Measurements from ENCODE around the gene USF3.

The USF3 gene

DNA sequence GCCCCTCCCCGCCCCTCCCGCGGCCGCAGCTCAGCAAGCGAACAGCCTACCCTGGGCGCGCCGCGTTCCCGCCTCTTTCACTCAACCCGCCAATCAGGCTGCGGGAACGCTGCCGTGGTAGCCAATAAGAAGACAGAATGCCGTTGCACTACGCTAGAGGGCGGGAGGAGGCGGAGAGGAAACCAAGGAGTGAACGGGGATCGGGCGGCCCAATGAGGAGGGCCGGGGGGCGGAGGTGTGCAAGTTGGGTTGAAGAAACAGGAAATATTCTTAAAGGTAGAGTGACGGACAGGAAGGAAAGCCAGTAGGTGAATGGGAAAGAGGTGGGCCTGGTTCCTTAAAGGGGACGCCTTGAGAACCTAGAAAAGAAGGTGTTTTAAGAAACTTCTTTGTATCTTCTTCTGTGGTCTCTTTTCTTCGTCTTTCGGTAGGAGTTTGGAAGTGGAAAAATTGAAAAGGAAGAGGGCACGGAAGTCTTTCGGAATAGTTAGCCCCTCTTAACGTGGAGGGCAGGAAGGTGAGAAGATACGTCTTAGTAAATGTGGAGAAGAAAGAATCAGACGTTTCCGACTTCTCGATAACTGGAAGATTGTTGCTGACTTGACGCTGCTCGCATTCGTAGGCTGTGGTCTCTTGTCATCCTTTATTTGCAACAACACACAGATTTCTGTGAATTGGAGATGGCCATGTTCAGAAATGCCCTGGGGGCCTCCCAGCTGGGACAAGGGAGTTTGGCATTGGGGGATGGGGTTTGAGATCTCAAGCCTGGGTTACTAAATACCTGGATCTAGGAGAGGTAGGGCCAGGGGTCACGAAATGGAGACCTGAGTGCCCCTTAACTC is 437 bp upstream of the USF3 start:
- DNase-seq = peak; percentile 99

DNA sequence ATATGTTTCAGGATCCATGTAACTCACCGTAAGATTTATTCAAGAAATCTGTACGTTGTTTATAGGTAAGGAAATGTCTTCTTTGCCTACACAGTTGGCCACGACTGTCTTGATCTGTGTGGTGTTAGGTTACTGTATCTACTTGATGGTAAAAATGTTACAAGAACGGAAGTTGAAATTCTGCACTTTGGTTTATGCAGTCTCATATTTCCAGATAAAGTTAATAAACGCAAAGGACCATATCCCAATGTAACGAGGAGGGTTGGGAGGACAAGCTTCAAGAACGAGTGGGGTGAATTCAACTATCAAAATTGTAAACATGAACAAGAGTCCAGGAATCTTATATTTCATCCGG is 1.0 kb downstream of the USF3 start:
- no peak for DNase-seq

DNA sequence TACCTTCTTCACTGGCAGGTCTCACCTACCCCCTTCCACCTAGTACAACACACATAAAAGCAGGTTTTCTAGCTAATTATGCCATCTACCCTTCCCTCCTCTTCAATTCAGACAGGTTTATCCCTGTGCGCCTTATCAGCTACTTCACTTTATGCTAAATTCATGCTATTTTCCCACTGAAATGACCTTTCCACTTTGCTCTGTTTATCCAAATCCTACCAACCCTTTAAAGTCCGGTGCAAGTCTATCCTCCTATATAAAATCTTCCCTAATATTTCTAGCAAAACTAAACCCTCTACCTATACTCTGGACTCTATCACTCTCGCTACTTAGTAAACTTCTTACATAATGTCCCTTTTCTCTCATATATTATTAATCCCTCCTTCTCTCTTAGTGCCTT is 6.0 kb downstream of the USF3 start:
- no peak for DNase-seq

DNA sequence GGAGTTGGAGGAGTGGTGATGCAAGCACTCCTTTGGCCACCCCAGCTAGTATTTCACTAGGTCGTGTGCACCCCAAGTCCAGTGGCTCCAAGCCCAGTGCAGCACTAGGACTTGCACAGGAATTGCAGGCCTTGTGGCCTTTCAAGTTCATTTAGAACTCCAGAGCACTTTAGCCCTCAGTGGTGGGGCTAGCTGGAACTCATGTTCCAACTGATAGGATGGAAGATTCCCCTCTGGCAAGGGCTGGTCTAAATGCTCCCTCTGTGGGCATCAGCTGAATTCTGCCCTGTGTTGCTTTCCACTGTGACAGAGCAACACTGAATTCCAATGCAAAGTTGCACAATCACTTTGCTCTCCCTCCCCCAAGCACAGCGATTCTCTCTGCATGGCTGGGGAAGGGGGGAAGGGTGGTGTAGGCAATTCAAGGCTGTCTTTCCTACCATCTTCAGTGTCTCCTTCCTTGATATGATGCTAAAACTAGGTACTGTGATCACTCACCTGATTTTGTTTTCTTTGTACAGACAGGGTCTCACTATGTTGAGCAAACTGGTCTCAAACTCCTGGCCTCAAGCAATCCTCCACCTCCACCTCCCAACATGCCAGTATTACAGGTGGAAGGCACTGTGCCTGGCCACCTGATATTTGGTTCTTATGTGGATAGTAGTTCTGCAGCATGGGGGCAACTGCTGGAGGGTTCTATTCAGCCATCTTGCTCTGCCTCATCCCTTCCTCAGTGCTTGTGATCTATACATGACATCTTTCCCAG is 10.3 kb downstream of the USF3 start:
- DNase-seq = peak; percentile 45

DNA sequence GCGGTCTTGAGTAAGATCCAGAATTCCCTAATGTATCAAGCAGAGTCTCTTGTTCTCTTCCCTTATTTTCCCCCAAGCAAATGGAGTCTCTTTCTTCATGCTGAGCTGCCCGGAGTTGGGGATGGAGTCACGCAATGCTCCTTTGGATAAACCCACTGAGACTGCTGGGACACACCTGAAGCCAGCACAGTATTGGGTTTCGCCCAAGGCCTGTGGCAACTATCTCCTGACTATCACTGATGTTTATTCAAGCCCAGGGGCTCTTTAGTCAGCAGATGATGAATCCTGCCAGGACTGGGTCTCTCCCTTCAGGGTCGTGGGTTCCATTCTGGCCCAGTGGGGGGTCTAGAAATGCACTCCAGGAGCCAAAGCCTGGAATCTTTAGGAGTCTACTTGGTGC is 11.3 kb downstream of the USF3 start:
- no peak for DNase-seq

DNA sequence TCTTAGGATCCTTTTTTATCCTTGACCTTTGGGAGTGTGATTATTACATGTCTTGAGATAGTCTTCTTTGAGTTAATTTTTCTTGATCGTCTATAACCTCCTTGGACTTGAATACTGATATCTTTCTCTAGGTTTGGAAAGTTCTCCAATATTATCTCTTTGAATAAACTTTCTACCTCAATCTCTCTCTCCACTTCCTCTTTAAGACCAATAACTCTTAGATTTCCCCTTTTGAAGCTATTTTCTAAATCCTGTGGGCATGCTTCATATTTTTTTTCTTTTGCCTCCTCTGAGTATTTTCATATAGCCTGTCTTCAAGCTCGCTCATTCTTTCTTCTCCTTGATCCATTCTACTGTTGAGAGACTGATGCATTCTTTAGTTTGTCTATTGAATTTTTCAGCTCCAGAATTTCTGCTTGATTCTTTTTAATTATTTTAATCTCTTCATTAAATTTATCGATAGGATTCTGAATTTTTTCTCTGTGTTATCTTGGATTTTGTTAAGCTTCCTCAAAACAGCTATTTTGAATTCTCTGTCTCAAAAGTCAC is 12.1 kb downstream of the USF3 start:
- no peak for DNase-seq

DNA sequence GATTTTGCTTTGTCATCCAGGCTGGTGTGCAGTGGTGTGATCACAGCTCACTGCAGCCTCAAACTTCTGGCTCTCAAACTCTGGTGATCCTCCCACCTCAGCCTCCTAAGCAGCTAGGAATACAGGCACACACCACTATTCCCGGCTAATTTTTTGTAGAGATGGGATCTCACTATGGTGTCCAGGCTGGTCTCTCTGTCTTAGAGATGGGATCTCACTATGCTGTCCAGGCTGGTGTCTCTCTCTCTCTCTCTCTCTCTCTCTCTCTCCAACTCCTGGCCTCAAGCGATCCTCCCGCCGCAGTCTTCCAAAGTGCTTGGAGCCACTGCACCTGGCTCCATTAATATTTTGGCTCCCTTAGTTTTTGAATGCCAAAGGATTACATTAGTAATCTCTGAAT is 17.7 kb downstream of the USF3 start:
- no peak for DNase-seq

DNA sequence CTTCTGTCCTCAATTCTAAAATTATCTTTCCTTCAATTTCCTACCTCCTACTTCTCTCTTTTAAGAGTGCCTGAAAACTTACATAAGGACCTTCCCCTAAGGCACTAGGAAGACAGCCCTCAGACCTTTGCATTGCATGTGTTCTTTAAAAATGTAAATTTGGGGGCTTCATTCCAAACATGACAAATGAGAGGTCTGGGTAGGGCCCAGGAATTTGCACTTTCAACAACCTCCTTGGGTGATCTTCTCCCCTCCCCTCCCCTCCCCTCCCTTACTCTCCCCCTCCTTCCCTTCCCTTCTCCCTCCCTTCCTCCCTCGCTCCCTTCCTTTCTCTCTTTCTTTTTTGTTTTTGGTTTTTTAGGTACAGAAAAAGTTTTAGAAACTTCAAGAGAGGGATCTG is 18.7 kb downstream of the USF3 start:
- no peak for DNase-seq

DNA sequence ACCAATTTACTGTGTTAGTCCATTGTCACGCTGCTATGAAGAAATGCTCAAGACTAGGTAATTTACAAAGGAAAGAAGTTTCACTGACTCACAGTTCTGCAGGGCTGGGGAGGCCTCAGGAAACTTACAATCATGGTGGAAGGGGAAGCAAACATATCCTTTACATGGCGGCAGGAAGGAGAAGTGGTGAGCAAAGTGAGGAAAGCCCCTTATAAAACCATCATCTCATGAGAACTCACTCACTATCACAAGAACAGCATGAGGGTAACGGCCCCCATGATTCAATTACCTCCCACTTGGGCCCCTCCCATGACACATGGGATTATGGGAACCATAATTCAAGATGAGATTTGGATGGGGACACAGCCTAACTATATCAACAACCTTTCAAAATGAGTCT is 20.2 kb downstream of the USF3 start:
- DNase-seq = no peak

DNA sequence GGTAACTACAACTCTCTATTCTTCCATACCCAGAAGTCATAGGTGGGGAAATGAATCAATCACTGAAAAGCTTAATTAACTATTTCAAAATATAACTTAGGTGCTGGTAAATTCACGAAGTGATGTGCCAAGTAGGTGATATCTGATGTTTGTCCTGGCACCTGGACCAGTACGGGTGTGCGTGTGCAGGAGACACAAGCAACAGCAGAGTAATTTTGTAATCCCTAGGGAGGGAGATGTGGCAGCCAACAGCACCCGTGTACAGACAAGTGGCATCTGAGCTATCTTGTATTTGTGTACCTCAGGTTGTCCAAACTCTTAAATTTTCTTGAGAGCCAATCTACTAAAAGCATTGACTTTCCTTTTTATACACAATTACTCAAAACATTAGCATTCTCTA is 22.8 kb downstream of the USF3 start:
- no peak for DNase-seq

DNA sequence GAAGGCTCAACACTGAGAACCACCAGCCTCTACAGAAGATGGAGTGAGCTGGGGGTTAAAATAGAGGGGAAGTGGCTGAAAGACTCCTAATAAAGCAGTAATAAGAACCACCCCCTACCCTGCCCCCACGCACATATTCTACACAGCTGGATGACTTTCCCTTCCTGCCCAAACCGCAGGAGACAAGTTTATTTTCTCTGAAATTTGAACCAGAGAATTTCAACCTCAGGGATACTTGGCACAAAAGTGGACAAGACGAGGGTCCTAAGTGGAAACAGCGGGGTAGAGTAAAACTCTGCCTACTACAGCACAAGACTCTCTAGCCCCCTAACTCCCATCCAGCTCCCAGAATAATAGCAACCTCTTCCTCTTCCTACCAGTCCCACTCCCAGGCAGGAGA is 28.4 kb downstream of the USF3 start:
- DNase-seq = peak; percentile 45

DNA sequence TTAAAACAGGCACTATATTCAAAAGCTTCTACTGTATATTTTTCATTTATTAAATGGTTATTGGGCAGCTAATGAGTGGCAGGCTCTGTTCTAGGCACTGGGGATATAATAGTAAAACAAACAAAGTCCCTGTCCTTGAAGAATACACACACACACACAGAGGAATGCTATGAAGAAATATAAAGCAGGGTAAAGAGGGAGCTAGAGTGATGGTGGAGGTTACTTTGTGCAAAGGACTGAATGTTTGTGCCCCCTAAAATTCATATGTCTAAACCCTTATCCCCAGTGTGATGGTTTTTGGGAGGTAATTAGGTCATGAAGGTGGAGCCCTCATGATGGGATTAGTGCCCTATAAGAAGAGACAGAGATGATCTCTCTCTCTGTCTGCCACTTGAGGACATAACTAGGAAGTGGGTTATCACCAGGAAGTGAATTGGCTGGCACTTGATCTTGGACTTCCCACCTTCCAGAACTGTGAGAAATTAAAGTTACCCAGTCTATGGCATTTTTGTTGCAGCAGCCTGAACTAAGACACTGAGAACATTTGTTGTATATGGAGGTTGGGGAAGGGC is 31.8 kb downstream of the USF3 start:
- no peak for DNase-seq

DNA sequence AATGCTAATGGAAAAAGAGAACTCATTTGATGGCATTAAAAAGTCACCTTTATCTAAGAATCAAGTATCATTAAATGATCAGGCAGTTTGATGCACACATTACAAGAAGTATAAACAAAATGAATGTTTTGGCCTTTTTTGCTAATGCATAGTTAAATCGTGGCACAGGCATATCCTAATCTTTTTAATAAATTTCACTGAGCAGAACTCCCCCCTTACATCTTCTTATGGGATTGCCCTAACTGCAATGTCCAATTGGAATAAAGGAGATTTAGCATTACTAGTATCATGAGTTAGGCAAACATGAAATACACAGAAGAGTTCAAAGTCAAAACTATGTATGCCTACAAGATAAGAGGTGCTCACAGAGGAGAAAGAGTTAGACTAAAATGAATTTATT is 32.7 kb downstream of the USF3 start:
- DNase-seq = no peak

DNA sequence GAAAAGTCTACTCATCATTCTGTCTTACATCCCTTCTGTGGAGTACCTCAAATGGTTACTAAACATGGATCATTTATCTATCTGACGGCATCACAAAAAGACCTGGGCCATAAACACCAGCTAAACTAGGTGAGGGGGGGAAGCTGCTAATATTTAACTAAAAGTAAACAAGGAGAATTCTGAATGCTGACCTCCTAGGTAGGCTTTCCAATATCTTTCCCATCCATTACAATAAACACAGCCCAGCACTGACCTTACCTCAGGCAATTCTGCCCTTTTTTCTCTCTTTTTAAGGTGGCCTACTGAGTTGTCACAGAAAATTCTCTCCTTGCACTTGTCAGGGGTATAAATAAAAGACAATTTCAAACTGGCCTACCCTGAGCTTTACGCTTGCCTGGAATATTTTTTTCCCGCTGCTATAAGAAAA is 33.1 kb downstream of the USF3 start:
- DNase-seq = no peak

DNA sequence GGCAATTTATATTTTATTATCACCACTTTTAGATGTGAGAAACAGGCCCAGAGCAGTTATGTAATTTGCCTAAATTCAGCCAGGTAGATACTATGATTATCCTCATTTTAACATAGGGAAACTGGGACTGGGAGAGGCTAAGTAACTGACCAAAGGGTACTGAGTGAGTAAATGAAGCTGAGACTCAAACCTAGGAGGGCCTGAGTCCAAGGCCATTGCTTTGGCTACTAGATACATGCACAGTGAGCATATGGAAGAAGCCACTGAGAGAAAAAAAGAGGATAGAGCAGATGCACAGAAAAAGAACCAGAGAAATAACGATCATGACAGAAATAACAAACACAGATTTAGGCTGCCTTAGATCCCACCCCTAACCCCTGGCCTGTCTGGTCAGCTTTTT is 33.6 kb downstream of the USF3 start:
- no peak for DNase-seq

DNA sequence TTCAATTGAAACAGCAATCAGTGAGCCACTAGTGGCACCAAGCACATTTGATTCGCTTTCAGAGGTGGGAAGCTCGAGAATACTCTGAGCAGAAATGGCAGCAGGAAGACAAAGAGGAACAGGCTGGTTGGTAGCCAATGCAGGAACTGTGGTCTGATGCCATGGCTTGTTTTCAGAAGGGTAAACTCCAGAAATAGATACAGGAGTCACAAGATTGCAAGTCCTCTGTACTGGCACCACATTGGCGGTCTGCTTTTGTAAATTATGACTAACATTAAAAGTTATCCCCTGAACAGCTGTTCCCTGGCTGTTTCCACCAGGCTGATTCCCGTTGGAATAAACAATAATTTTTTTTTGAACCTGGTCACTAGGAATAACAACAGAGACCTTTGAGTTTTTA is 35.5 kb downstream of the USF3 start:
- DNase-seq = peak; percentile 79

DNA sequence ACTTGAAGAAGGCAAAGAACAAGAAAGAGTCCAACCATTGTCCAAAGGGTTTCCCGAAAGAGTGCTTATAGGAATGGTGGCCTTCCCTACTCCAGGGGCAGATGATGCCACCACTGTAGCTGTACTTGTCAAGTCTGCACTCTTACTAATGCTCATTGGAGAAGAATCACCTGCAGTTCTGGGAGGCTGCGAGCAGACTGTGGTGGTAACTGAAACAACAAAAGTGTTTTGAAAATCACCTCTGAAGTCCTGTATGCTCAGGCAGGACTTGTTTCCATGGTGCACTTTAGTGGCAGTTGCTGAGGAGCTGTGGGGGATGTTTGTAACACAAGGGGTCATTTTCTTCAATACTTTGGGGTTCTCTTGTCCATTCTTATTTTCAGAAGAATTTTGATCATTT is 36.0 kb downstream of the USF3 start:
- DNase-seq = no peak

DNA sequence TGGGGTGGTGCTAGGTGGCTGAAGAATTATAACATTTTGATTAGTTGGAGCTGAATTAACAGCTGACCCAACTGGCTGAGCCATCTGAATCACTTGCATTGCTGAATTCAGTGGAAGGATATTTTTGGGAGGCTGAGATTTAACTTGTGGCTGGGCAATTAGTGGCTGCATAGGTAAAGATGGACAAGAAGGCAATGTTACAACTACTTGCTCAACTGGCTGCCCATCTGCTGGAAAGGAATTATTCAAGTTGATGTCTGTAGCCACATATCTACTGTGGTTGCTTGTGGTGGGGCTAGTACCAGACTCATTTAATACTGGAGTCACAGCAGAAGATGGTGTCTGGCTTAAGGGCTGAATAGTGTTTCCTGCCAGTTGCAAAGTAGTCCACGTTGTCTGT is 36.4 kb downstream of the USF3 start:
- no peak for DNase-seq

DNA sequence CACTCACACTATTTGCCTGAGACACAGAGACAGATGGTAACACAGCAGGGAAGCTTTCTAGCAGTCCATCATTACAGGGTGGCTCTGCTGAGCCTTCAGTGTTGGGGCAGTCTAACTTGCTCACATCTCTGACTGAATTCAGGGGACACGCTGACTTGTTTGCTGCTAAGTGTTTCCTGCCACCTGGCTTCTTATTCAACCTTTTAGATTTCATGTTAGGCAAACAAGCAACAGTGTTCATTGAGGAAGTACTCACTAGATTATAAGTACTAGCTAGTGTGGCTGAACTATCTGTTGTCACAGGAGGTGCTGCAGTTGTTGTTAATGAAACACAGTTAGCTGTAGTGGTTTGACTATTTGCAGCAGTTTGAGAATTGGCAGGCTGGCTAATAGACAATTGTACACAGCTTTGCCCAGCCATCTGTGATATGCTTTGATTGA is 37.3 kb downstream of the USF3 start:
- no peak for DNase-seq

DNA sequence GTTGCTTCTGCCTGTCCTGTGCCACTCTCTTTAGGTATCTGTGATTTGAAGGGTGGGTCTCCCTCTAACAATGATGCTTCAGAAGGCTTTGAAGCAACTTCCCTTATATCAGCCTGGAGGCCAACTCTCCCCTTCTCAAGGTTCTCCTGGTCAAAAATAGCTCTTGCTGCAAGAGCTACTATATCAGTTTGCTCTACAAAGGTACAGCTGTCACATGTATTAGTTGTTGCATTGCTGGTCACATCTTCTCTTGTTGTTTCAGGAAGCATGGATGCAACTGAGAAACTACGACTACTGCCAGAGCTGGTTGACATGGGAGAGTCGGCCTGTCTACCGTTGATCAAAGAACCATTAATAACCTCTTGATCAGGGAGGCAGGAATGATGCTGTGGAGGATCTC is 38.3 kb downstream of the USF3 start:
- no peak for DNase-seq

DNA sequence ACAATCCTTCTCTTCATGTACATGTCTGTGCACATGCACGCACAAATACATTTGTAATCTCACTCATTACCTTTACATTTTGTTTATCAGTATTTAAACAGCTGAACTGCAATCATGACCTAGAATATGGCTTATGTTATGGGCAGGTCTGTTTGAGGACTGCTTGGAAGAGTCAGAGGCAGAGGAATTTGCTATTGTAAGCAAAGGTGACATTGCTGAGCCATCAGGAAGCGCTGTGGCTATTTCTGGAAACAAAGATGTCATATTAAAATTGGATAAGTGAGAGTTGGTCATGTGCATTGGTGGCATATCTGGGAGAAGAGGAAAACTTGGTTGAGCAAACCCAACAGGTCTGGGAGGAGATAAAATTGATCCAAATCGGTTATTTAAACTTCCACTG is 41.6 kb downstream of the USF3 start:
- DNase-seq = no peak

DNA sequence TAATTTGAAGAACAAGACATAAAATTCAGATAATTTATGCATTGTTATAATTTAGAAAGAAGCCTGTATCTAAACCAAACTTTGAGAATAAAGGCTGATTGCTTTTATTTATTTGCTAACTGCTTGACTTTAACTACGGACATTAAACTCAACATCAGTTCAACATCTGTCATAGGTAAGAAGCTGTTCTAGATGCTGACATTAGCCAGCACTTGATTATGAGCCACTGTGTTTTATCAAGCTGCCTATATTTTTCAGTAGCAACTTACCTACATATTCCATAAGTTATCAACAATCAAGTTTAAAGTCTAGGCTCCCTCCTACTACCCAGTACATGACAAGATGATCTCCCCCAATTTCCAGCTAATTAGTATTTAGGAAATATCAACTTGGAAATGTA is 42.1 kb downstream of the USF3 start:
- DNase-seq = no peak

DNA sequence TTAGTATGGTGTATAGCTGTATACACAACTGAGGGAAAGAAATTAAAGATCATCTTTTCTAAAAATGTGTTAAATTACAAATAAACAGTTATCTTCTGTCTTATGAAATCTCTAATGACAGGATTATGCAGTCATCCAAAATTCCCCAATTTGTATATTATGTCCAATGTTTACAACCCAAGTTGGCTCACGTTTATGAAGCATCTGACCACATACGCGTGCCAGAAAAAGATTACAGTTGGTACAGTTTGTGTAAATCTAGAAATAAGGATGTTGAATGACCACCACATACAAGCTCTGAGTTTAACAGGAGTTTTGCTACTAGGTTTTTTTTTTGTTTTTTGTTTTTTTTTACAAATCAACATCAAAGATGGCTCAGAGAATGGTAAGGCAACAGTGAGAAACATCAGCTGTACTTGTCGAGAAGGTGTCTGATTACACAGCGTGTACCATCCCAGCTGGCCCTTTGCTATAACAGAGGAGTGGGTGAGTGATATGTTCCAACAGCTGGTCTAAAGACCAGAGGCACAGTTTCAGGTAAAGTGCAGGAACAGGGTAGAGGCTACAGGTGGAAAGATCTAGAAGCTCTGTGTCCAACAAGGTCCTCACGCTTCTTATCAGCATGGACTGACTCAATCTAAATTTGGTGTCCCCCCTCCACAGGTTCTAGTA is 47.1 kb downstream of the USF3 start:
- no peak for DNase-seq

Measured in HCEC 1CT (cell line).